Measurements from ENCODE around the gene CYLD. TPM values are rescaled to one million over a fixed set of nuclear protein-coding genes. Genes with fewer than 3 reads are reported as not detected.

CYLD gene
- total and polyA plus RNA-seq, 2 donors: 30.0 to 53.9 TPM

GRCh38 chr16:50838885-50839284 lies 97.0 kb downstream of the CYLD start:
- Histone ChIP-seq H3K4me1 (ENCODE audit: control insufficient read depth in 2 of 2, insufficient read depth in 2 of 2, low read length in 2 of 2) (peaks cover 0 to 2% of the 10 kb centered on the region in 2 donors), H3K9me3 (ENCODE audit: control insufficient read depth in 2 of 2, insufficient read depth in 1 of 2, low read length in 1 of 2) (peaks cover 0 to 1% of the 10 kb centered on the region in 2 donors), H3K27me3 (ENCODE audit: control insufficient read depth in 2 of 2, insufficient read depth in 1 of 2, low read length in 1 of 2) (peaks cover 5 to 29% of the 10 kb centered on the region in 2 donors), H3K27ac (ENCODE audit: low read depth in 1 of 2, low read length in 1 of 2) (no peak overlapping the region), H3K4me3 (ENCODE audit: low read length in 2 of 2) (no peak overlapping the region), H3K36me3 (ENCODE audit: control insufficient read depth in 2 of 2, insufficient read depth in 2 of 2, low read length in 1 of 2) (no peaks in the 10 kb centered on the region)
- DNase-seq (ENCODE audit: low read depth in 6 of 9, low spot score in 9 of 9): no peak
- over 99% methylated on average over 2 of the region's 2 CpGs for WGBS

DNA sequence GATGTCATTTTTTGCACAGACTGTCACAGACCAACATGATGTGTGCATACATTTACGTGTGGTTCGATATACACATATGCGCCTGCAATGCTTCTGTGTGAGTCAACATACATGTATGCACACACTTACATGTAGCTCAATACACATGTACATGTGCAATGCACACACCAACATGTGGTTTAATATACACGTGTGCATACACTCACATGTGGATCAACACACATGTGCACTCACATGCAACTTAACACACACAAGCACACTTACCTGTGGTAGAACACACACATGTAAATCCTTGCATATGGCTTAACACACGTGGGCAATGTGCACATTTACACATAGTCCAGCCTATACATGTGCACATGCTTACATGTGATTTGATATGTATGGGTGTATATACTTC lies 97.5 kb downstream of the CYLD start:
- Histone ChIP-seq H3K4me1 (ENCODE audit: control insufficient read depth in 2 of 2, insufficient read depth in 2 of 2, low read length in 2 of 2) (peaks cover 0 to 2% of the 10 kb centered on the region in 2 donors), H3K27ac (ENCODE audit: low read depth in 1 of 2, low read length in 1 of 2) (no peak overlapping the region), H3K36me3 (ENCODE audit: control insufficient read depth in 2 of 2, insufficient read depth in 2 of 2, low read length in 1 of 2) (no peaks in the 10 kb centered on the region), H3K4me3 (ENCODE audit: low read length in 2 of 2) (no peak overlapping the region), H3K27me3 (ENCODE audit: control insufficient read depth in 2 of 2, insufficient read depth in 1 of 2, low read length in 1 of 2) (peaks cover 5 to 29% of the 10 kb centered on the region in 2 donors), H3K9me3 (ENCODE audit: control insufficient read depth in 2 of 2, insufficient read depth in 1 of 2, low read length in 1 of 2) (peaks cover 0 to 1% of the 10 kb centered on the region in 2 donors)
- 97% methylated on average over 5 of the region's 5 CpGs for WGBS
- no peak for DNase-seq (ENCODE audit: low read depth in 6 of 9, low spot score in 9 of 9)

- Histone ChIP-seq H3K36me3 (ENCODE audit: control insufficient read depth in 2 of 2, insufficient read depth in 2 of 2, low read length in 1 of 2) (no peaks in the 10 kb centered on the region), H3K27me3 (ENCODE audit: control insufficient read depth in 2 of 2, insufficient read depth in 1 of 2, low read length in 1 of 2) (peaks cover 5 to 29% of the 10 kb centered on the region in 2 donors), H3K9me3 (ENCODE audit: control insufficient read depth in 2 of 2, insufficient read depth in 1 of 2, low read length in 1 of 2) (peaks cover 0 to 1% of the 10 kb centered on the region in 2 donors), H3K27ac (ENCODE audit: low read depth in 1 of 2, low read length in 1 of 2) (no peak overlapping the region), H3K4me1 (ENCODE audit: control insufficient read depth in 2 of 2, insufficient read depth in 2 of 2, low read length in 2 of 2) (peaks cover 0 to 2% of the 10 kb centered on the region in 2 donors), H3K4me3 (ENCODE audit: low read length in 2 of 2) (no peak overlapping the region)
- no peak for DNase-seq (ENCODE audit: low read depth in 6 of 9, low spot score in 9 of 9)
- 97% methylated on average over 16 of the region's 16 CpGs for WGBS
Observed at GRCh38 chr16:50839920-50840729, 98.2 kb downstream of the CYLD start.

GRCh38 chr16:50841081-50841886 lies 99.4 kb downstream of the CYLD start:
- peak overlapping the region in 1 of 2 donors; percentile 22 for H3K4me3 ChIP-seq (ENCODE audit: low read length in 2 of 2)
- peaks cover 0 to 1% of the 10 kb centered on the region in 2 donors for H3K9me3 ChIP-seq (ENCODE audit: control insufficient read depth in 2 of 2, insufficient read depth in 1 of 2, low read length in 1 of 2)
- WGBS: 6% methylated on average over 44 of the region's 44 CpGs
- H3K4me1 ChIP-seq (ENCODE audit: control insufficient read depth in 2 of 2, insufficient read depth in 2 of 2, low read length in 2 of 2): peaks cover 0 to 2% of the 10 kb centered on the region in 2 donors
- H3K27ac ChIP-seq (ENCODE audit: low read depth in 1 of 2, low read length in 1 of 2): no peak overlapping the region
- DNase-seq (ENCODE audit: low read depth in 6 of 9, low spot score in 9 of 9): peak in 6 of 9 donors; percentile 7 to 35 (median 14)
- H3K27me3 ChIP-seq (ENCODE audit: control insufficient read depth in 2 of 2, insufficient read depth in 1 of 2, low read length in 1 of 2): peaks cover 5 to 29% of the 10 kb centered on the region in 2 donors
- no peaks in the 10 kb centered on the region for H3K36me3 ChIP-seq (ENCODE audit: control insufficient read depth in 2 of 2, insufficient read depth in 2 of 2, low read length in 1 of 2)

- H3K4me3 ChIP-seq (ENCODE audit: low read length in 2 of 2): no peak overlapping the region
- no peak overlapping the region for H3K27ac ChIP-seq (ENCODE audit: low read depth in 1 of 2, low read length in 1 of 2)
- whole genome bisulfite sequencing: 92% methylated on average over 17 of the region's 17 CpGs
- H3K36me3 ChIP-seq (ENCODE audit: control insufficient read depth in 2 of 2, insufficient read depth in 2 of 2, low read length in 1 of 2): no peaks in the 10 kb centered on the region
- no peak for DNase-seq (ENCODE audit: low read depth in 6 of 9, low spot score in 9 of 9)
- H3K9me3 ChIP-seq (ENCODE audit: control insufficient read depth in 2 of 2, insufficient read depth in 1 of 2, low read length in 1 of 2): peaks cover 0 to 1% of the 10 kb centered on the region in 2 donors
- peaks cover 0 to 2% of the 10 kb centered on the region in 2 donors for H3K4me1 ChIP-seq (ENCODE audit: control insufficient read depth in 2 of 2, insufficient read depth in 2 of 2, low read length in 2 of 2)
- H3K27me3 ChIP-seq (ENCODE audit: control insufficient read depth in 2 of 2, insufficient read depth in 1 of 2, low read length in 1 of 2): peaks cover 5 to 29% of the 10 kb centered on the region in 2 donors
Observed at GRCh38 chr16:50842013-50842505, 100.2 kb downstream of the CYLD start.

GRCh38 chr16:50842589-50842988 lies 100.7 kb downstream of the CYLD start:
- peaks cover 5 to 29% of the 10 kb centered on the region in 2 donors for H3K27me3 ChIP-seq (ENCODE audit: control insufficient read depth in 2 of 2, insufficient read depth in 1 of 2, low read length in 1 of 2)
- no peak overlapping the region for H3K27ac ChIP-seq (ENCODE audit: low read depth in 1 of 2, low read length in 1 of 2)
- H3K4me1 ChIP-seq (ENCODE audit: control insufficient read depth in 2 of 2, insufficient read depth in 2 of 2, low read length in 2 of 2): peaks cover 0 to 2% of the 10 kb centered on the region in 2 donors
- H3K36me3 ChIP-seq (ENCODE audit: control insufficient read depth in 2 of 2, insufficient read depth in 2 of 2, low read length in 1 of 2): no peaks in the 10 kb centered on the region
- 89% methylated on average over 4 of the region's 4 CpGs for WGBS
- H3K4me3 ChIP-seq (ENCODE audit: low read length in 2 of 2): no peak overlapping the region
- DNase-seq (ENCODE audit: low read depth in 6 of 9, low spot score in 9 of 9): no peak
- H3K9me3 ChIP-seq (ENCODE audit: control insufficient read depth in 2 of 2, insufficient read depth in 1 of 2, low read length in 1 of 2): peaks cover 0 to 1% of the 10 kb centered on the region in 2 donors

- peaks cover 0 to 1% of the 10 kb centered on the region in 2 donors for H3K9me3 ChIP-seq (ENCODE audit: control insufficient read depth in 2 of 2, insufficient read depth in 1 of 2, low read length in 1 of 2)
- no peak overlapping the region for H3K4me3 ChIP-seq (ENCODE audit: low read length in 2 of 2)
- H3K27me3 ChIP-seq (ENCODE audit: control insufficient read depth in 2 of 2, insufficient read depth in 1 of 2, low read length in 1 of 2): peaks cover 5 to 27% of the 10 kb centered on the region in 2 donors
- no peak overlapping the region for H3K27ac ChIP-seq (ENCODE audit: low read depth in 1 of 2, low read length in 1 of 2)
- H3K36me3 ChIP-seq (ENCODE audit: control insufficient read depth in 2 of 2, insufficient read depth in 2 of 2, low read length in 1 of 2): no peaks in the 10 kb centered on the region
- WGBS: 88% methylated on average over 5 of the region's 5 CpGs
- no peak for DNase-seq (ENCODE audit: low read depth in 6 of 9, low spot score in 9 of 9)
- peaks cover 0 to 2% of the 10 kb centered on the region in 2 donors for H3K4me1 ChIP-seq (ENCODE audit: control insufficient read depth in 2 of 2, insufficient read depth in 2 of 2, low read length in 2 of 2)
Observed at GRCh38 chr16:50844840-50845239, 103.0 kb downstream of the CYLD start.

GRCh38 chr16:50845296-50845695 lies 103.4 kb downstream of the CYLD start:
- peaks cover 0 to 1% of the 10 kb centered on the region in 2 donors for H3K9me3 ChIP-seq (ENCODE audit: control insufficient read depth in 2 of 2, insufficient read depth in 1 of 2, low read length in 1 of 2)
- H3K27ac ChIP-seq (ENCODE audit: low read depth in 1 of 2, low read length in 1 of 2): no peak overlapping the region
- peaks cover 5 to 22% of the 10 kb centered on the region in 2 donors for H3K27me3 ChIP-seq (ENCODE audit: control insufficient read depth in 2 of 2, insufficient read depth in 1 of 2, low read length in 1 of 2)
- DNase-seq (ENCODE audit: low read depth in 6 of 9, low spot score in 9 of 9): no peak
- H3K4me3 ChIP-seq (ENCODE audit: low read length in 2 of 2): no peak overlapping the region
- H3K4me1 ChIP-seq (ENCODE audit: control insufficient read depth in 2 of 2, insufficient read depth in 2 of 2, low read length in 2 of 2): peaks cover 0 to 2% of the 10 kb centered on the region in 2 donors
- no peaks in the 10 kb centered on the region for H3K36me3 ChIP-seq (ENCODE audit: control insufficient read depth in 2 of 2, insufficient read depth in 2 of 2, low read length in 1 of 2)
- 94% methylated on average over 2 of the region's 2 CpGs for WGBS
